Effector memory CD4-positive, alpha-beta T cell (primary cell): Measurements from ENCODE around the gene THUMPD2.

Experiments used
- DNase-seq, 3 donors: peaks; one replicate each; pipeline ENCODE4 v3.0.0-alpha.2; 2020
- H3K27ac ChIP-seq: 2 replicates; pipeline ENCODE4 v1.7.0; 2013; ENCODE audit warnings: mild to moderate bottlenecking, low read length, moderate library complexity; ENCODE audit not compliant: insufficient read depth, poor library complexity, severe bottlenecking
- H3K27me3 ChIP-seq: replicated peaks from 2 replicates; pipeline ENCODE4 v1.7.0; 2013; ENCODE audit warnings: mild to moderate bottlenecking, low read length; ENCODE audit not compliant: insufficient read depth, control insufficient read depth, poor library complexity, severe bottlenecking
- H3K36me3 ChIP-seq: 2 replicates; pipeline ENCODE4 v1.7.0; 2013; ENCODE audit warnings: mild to moderate bottlenecking, low read length, moderate library complexity; ENCODE audit not compliant: control insufficient read depth, insufficient read depth
- H3K4me1 ChIP-seq: 2 replicates; pipeline ENCODE4 v1.7.0; 2013; ENCODE audit warnings: low read length, mild to moderate bottlenecking; ENCODE audit not compliant: control insufficient read depth, insufficient read depth, poor library complexity, severe bottlenecking
- H3K4me3 ChIP-seq: 2 replicates; pipeline ENCODE4 v1.7.0; 2013; ENCODE audit warnings: low read length, low read depth, mild to moderate bottlenecking; ENCODE audit not compliant: insufficient read depth, poor library complexity, severe bottlenecking
- H3K9me3 ChIP-seq: 2 replicates; pipeline ENCODE4 v1.7.0; 2013; ENCODE audit warnings: mild to moderate bottlenecking, low read length, moderate library complexity; ENCODE audit not compliant: control insufficient read depth

THUMPD2 gene

GRCh38 chr2:39689272-39689841 is 89.7 kb downstream of the THUMPD2 start:
- Histone ChIP-seq H3K27ac (no peak overlapping the region), H3K36me3 (no peaks in the 10 kb centered on the region), H3K4me1 (no peaks in the 10 kb centered on the region), H3K4me3 (no peak overlapping the region), H3K9me3 (no peaks in the 10 kb centered on the region), H3K27me3 (no peaks in the 10 kb centered on the region)
- no peak for DNase-seq

DNA sequence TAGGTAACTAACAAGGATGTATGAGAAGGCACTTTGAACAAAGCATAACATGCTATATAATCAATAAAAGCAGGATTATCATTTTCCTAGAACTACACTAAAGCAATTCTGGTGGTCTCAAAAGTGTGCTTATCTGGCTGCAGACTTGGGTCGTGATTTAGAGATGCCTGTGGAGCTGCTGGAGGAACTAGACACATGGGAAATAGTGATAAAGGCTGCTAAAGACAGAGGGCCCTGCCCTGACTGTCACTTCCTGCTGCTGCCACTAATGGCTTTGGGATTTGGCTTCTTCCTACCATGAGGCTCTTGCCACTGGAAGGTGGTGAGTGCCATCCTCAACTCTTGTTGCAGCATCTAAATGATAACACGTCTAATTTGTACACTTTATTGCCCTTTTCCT is 90.9 kb downstream of the THUMPD2 start:
- H3K4me3 ChIP-seq, result no peak overlapping the region
- H3K27ac ChIP-seq, result no peak overlapping the region
- no peaks in the 10 kb centered on the region for H3K36me3 ChIP-seq
- no peaks in the 10 kb centered on the region for H3K4me1 ChIP-seq
- no peak for DNase-seq
- H3K9me3 ChIP-seq, result no peaks in the 10 kb centered on the region
- no peaks in the 10 kb centered on the region for H3K27me3 ChIP-seq

DNA sequence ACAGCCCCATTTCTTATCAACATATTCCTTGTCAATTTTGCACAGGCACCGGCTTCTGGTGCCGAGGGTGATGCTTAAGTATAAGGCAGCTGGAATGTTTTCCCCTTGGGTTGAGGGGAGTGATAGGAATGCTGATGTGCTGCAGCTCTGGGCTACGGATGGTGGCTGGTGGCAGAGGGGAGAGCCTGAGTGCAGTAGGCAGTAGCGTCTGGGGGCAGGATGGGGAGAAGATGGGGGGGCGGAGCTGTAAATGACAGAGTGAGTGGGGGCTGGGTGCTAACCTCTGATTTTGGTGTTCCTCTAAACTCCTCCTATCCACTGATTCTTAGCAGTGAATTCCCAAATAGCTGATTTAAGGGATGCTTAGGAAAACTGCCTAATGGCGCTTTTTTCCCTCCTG is 92.6 kb downstream of the THUMPD2 start:
- DNase-seq, result no peak
- Histone ChIP-seq H3K36me3 (no peaks in the 10 kb centered on the region), H3K27me3 (no peaks in the 10 kb centered on the region), H3K27ac (no peak overlapping the region), H3K4me1 (no peaks in the 10 kb centered on the region), H3K9me3 (no peaks in the 10 kb centered on the region), H3K4me3 (no peak overlapping the region)
